SK-N-MC (cell line): ENCODE results near the gene DRAM1.

Experiments
- EZH2 ChIP-seq: fragments of 200-600 bp; sonication (generic); IDR thresholded peaks from one replicate; pipeline ENCODE4 v1.6.1; 2017; ENCODE audit warnings: antibody characterized with exemption
- FOXP2 ChIP-seq: optimal IDR thresholded peaks from 2 replicates; pipeline ENCODE3; 2011; ENCODE audit warnings: mild to moderate bottlenecking, moderate library complexity; ENCODE audit not compliant: insufficient read depth; ENCODE audit errors: extremely low read length, control extremely low read depth
- POLR2AphosphoS5 ChIP-seq: IDR thresholded peaks from 2 replicates; pipeline ENCODE4 v1.6.1; 2012; ENCODE audit warnings: mild to moderate bottlenecking, low read depth, low read length, borderline replicate concordance

GRCh38 chr12:101866615-101867373, 10.6 kb upstream of the DRAM1 start:
- TF ChIP-seq POLR2AphosphoS5 (no peak), EZH2 (no peak), FOXP2 (no peak)
